Measurements from ENCODE around the gene CYBA. TPM values are rescaled to one million over a fixed set of nuclear protein-coding genes. Genes with fewer than 3 reads are reported as not detected.
A peak's percentile ranks its signal among the peaks of the same experiment; 100 is the strongest.

CYBA gene
- total and polyA plus RNA-seq, 9 of the 15 experiments (the other 6 are each of a cell fraction or from before 2014, with no cell fraction given): 0.34 to 683 (median 93.0) TPM

DNA sequence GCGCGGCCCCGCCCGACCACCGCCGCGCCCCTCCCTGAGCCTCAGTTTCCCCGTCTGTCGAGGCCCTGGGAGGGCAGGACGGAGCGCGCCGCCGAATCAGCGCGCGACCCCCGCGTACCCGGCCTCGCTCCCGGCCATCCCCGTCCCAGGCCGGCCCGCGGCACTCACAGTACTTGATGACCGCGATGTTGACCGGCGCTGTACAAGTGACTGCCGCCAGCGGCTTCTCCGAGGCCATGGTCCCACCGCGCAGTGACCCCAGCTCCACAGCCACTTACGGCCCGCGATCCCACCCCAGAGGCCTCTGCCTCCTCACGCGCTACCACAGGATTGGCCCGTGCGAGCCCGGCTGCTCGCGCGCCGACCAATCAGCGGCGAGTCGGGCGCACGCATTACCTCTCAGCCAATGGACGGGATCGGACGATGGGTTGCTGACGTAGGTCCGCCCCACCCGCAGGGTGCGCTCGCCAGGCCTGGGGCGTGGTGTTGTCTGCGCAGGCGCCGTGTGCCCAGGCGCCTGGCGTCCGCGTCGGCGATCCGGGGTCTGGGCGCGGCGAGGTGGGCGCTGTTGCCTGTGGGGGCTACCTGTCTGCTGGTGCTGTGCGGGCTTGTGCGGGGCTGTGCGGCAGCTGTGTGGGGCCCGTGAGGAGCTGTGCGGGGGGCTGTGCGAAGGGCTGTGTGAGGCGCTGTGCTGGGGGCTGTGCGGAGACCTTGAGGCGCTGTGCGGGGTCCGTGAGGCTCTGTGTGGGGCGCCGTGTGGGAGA, 12.2 kb upstream of the CYBA start, which contains the start of gene MVD (continued):
- TF ChIP-seq GABPB1 (CRISPR knock-in tag; IDR thresholded peaks at IDR 0.05) (peak; percentile 69; the same call in 1 of the 2 replicates), TEAD2 (tag; IDR thresholded peaks at IDR 0.05) (no peak), GABPB2 (CRISPR knock-in tag; conservative IDR thresholded peaks at IDR 0.05) (no peak), ATF4 (CRISPR knock-in tag; IDR thresholded peaks at IDR 0.05) (no peak), MYC (IDR thresholded peaks at IDR 0.05; ENCODE audit: low read depth, low read length) (peak; percentile 71; the same call in 1 of the 2 replicates), MYC (CRISPR knock-in tag; IDR thresholded peaks at IDR 0.05; ENCODE audit: borderline replicate concordance, low read depth) (no peak), ZNF143 (CRISPR knock-in tag; IDR thresholded peaks at IDR 0.05) (no peak), NR3C1 (CRISPR knock-in tag; IDR thresholded peaks at IDR 0.05) (no peak), SIN3B (IDR thresholded peaks at IDR 0.05; ENCODE audit: low read depth) (peak; percentile 54), ZNF274 (IDR thresholded peaks at IDR 0.05; ENCODE audit: borderline replicate concordance, low read depth, low read length) (no peak), EP400 (IDR thresholded peaks at IDR 0.05) (peak; percentile 82; the same call in 1 of the 2 replicates), ESRRB (CRISPR knock-in tag; IDR thresholded peaks at IDR 0.05; ENCODE audit: borderline replicate concordance) (no peak), ZNF444 (CRISPR knock-in tag; IDR thresholded peaks at IDR 0.05) (no peak), ZNF512 (tag; IDR thresholded peaks at IDR 0.05) (no peak), TSC22D4 (tag; IDR thresholded peaks at IDR 0.05) (no peak), ZFX (CRISPR knock-in tag; IDR thresholded peaks at IDR 0.05) (peak; percentile 78), HSF4 (CRISPR knock-in tag; IDR thresholded peaks at IDR 0.05; ENCODE audit: borderline replicate concordance) (no peak), ZNF717 (CRISPR knock-in tag; IDR thresholded peaks at IDR 0.05) (no peak), NFE2L1 (tag; IDR thresholded peaks at IDR 0.05; ENCODE audit: borderline replicate concordance, low read depth) (no peak)
- TF ChIP-seq, protein P1, sequence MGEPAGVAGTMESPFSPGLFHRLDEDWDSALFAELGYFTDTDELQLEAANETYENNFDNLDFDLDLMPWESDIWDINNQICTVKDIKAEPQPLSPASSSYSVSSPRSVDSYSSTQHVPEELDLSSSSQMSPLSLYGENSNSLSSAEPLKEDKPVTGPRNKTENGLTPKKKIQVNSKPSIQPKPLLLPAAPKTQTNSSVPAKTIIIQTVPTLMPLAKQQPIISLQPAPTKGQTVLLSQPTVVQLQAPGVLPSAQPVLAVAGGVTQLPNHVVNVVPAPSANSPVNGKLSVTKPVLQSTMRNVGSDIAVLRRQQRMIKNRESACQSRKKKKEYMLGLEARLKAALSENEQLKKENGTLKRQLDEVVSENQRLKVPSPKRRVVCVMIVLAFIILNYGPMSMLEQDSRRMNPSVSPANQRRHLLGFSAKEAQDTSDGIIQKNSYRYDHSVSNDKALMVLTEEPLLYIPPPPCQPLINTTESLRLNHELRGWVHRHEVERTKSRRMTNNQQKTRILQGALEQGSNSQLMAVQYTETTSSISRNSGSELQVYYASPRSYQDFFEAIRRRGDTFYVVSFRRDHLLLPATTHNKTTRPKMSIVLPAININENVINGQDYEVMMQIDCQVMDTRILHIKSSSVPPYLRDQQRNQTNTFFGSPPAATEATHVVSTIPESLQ (CRISPR knock-in tag; IDR thresholded peaks at IDR 0.05): peak; percentile 56; the same call in 1 of the 2 replicates
- TF ChIP-seq, protein P2, sequence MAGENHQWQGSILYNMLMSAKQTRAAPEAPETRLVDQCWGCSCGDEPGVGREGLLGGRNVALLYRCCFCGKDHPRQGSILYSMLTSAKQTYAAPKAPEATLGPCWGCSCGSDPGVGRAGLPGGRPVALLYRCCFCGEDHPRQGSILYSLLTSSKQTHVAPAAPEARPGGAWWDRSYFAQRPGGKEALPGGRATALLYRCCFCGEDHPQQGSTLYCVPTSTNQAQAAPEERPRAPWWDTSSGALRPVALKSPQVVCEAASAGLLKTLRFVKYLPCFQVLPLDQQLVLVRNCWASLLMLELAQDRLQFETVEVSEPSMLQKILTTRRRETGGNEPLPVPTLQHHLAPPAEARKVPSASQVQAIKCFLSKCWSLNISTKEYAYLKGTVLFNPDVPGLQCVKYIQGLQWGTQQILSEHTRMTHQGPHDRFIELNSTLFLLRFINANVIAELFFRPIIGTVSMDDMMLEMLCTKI (IDR thresholded peaks at IDR 0.05; ENCODE audit: partially characterized antibody): no peak
